HepG2 (cell line): ENCODE data around the gene CCDC97. TPM values are rescaled to one million over a fixed set of nuclear protein-coding genes. Genes with fewer than 3 reads are reported as not detected.

Experiments
- CTCF ChIP-seq: sonication (generic); formaldehyde crosslinking; IDR thresholded peaks from 2 replicates; pipeline ENCODE4 v1.5.0; 2020; ENCODE audit warnings: mild to moderate bottlenecking, missing genetic modification reagents, moderate library complexity
- FOXK1 ChIP-seq: sonication (generic); formaldehyde crosslinking; IDR thresholded peaks from 2 replicates; pipeline ENCODE4 v1.4.0; 2020; ENCODE audit warnings: low read depth, missing genetic modification reagents, borderline replicate concordance
- HMGXB3 ChIP-seq: sonication (generic); formaldehyde crosslinking; IDR thresholded peaks from 2 replicates; pipeline ENCODE4 v1.4.0; 2020; ENCODE audit warnings: missing genetic modification reagents, borderline replicate concordance
- IRX3 ChIP-seq: sonication (generic); formaldehyde crosslinking; IDR thresholded peaks from 2 replicates; pipeline ENCODE4 v1.8.1; 2023; ENCODE audit warnings: mild to moderate bottlenecking, low read depth, missing genetic modification reagents, borderline replicate concordance
- MAZ ChIP-seq, 2 experiments: sonication (generic) in 1 of 2; formaldehyde crosslinking in 1 of 2; IDR thresholded peaks; 2 replicates each; pipeline versions ENCODE4 v1.5.0 to v1.6.1; 2012 to 2020; ENCODE audit warnings: low read depth in 2 of 2, mild to moderate bottlenecking in 2 of 2, borderline replicate concordance in 1 of 2, improper control_type of control experiment in 1 of 2, low read length in 1 of 2, missing genetic modification reagents in 1 of 2, moderate library complexity in 1 of 2
- MIXL1 ChIP-seq: IDR thresholded peaks from 2 replicates; pipeline ENCODE4 v1.6.1; 2016
- PHF20 ChIP-seq: sonication (generic); formaldehyde crosslinking; IDR thresholded peaks from 2 replicates; pipeline ENCODE4 v1.5.0; 2020; ENCODE audit warnings: mild to moderate bottlenecking, missing genetic modification reagents
- PRMT3 ChIP-seq: sonication (generic); formaldehyde crosslinking; IDR thresholded peaks from 2 replicates; pipeline ENCODE4 v1.8.1; 2022; ENCODE audit warnings: low read depth, mild to moderate bottlenecking, moderate library complexity, missing genetic modification reagents, borderline replicate concordance
- ZNF143 ChIP-seq: sonication (generic); formaldehyde crosslinking; IDR thresholded peaks from 2 replicates; pipeline ENCODE4 v1.4.0; 2020; ENCODE audit warnings: missing genetic modification reagents
- ZNF253 ChIP-seq: sonication (generic); formaldehyde crosslinking; IDR thresholded peaks from 2 replicates; pipeline ENCODE4 v1.8.0; 2022; ENCODE audit warnings: mild to moderate bottlenecking, missing genetic modification reagents, borderline replicate concordance
- ZNF276 ChIP-seq: sonication (generic); formaldehyde crosslinking; IDR thresholded peaks from 2 replicates; pipeline ENCODE4 v1.4.0; 2020; ENCODE audit warnings: mild to moderate bottlenecking, low read depth, missing genetic modification reagents
- ZNF543 ChIP-seq: sonication (generic); formaldehyde crosslinking; IDR thresholded peaks from 2 replicates; pipeline ENCODE4 v1.4.0; 2020; ENCODE audit warnings: mild to moderate bottlenecking, missing genetic modification reagents
- ZNF609 ChIP-seq: sonication (generic); formaldehyde crosslinking; IDR thresholded peaks from 2 replicates; pipeline ENCODE4 v1.4.0; 2020; ENCODE audit warnings: mild to moderate bottlenecking, missing genetic modification reagents, borderline replicate concordance
- polyA plus RNA-seq, 8 experiments: library from polyadenylated mRNA; depleted of rRNA in 3 of 8; stranded (reverse) in 7 of 8; unstranded in 1 of 8; fragments of >200 nt; fragmentation: Illumina TruSeq in 4 of 8; extraction: Trizol in 4 of 8; gene quantifications; 2 replicates each; pipeline versions ENCODE4 v1.2.1 to v1.2.3, GENCODE V29; 2011 to 2016; ENCODE audit warnings: low read depth in 4 of 8, missing spikeins in 1 of 8, mixed read lengths in 1 of 8; ENCODE audit not compliant: insufficient read depth in 1 of 8
- total RNA-seq, 5 experiments: library from RNA; depleted of rRNA; stranded (reverse); fragments of >200 nt; fragmentation: Illumina TruSeq; extraction: Trizol; gene quantifications; 2 replicates each; pipeline ENCODE4 v1.2.3, GENCODE V29; 2016; ENCODE audit warnings: low read depth in 1 of 5

CCDC97 gene
- total and polyA plus RNA-seq, 2 of the 13 experiments (the other 11 are each of a cell fraction or from before 2014, with no cell fraction given), result 6.2 to 7.3 TPM

GRCh38 chr19:41310033-41310831 lies at the start of gene CCDC97 (continued):
- TF ChIP-seq ZNF609 (CRISPR knock-in tag) (peak; percentile 22; the same call in 1 of the 2 replicates), ZNF276 (CRISPR knock-in tag) (peak; percentile 69; the same call in 1 of the 2 replicates), ZNF253 (0 out of 2 replicates have a peak, but pooled peaks have one; percentile 49), ZNF543 (CRISPR knock-in tag) (peak; percentile 60; the same call in 1 of the 2 replicates), CTCF (no peak; the same call in 1 of the 2 replicates), ZNF143 (no peak; the same call in 1 of the 2 replicates), IRX3 (CRISPR knock-in tag) (0 out of 2 replicates have a peak, but pooled peaks have one; percentile 14), MIXL1 (CRISPR knock-in tag) (peak; percentile 48; the same call in 1 of the 2 replicates), MAZ (IDR thresholded peaks at IDR 0.05; ENCODE audit: borderline replicate concordance, low read depth, low read length) (0 out of 2 replicates have a peak, but pooled peaks have one; percentile 34), MAZ (CRISPR knock-in tag; IDR thresholded peaks at IDR 0.05; ENCODE audit: low read depth) (peak; percentile 93), HMGXB3 (peak; percentile 52; the same call in 1 of the 2 replicates), PRMT3 (CRISPR knock-in tag) (no peak; the same call in 1 of the 2 replicates), FOXK1 (CRISPR knock-in tag) (peak; percentile 66; the same call in 1 of the 2 replicates), PHF20 (CRISPR knock-in tag) (peak; percentile 90)
